ENCODE measurements around the gene HIGD1B.

- TF ChIP-seq CTCF (IDR thresholded peaks at IDR 0.05; ENCODE audit: insufficient read depth, low read length, poor library complexity, severe bottlenecking) (no peak), EZH2phosphoT487 (conservative IDR thresholded peaks at IDR 0.05; ENCODE audit: low read length) (no peak)
Observed at GRCh38 chr17:44880062-44880461, 32.4 kb downstream of the HIGD1B start.

All from SU-DHL-6 (cell line).